Endothelial cell of umbilical vein (primary cell): Measurements from ENCODE around the gene AHNAK2. TPM values are rescaled to one million over a fixed set of nuclear protein-coding genes. Genes with fewer than 3 reads are reported as not detected.

Experiments
- BruUV-seq: library from RNA; stranded (reverse); fragments of 400-500 nt; replicated peaks from 2 replicates; lab custom pipeline; 2021; lab: Mats Ljungman, UMichigan
- CTCF ChIA-PET: fragments of 300-600, 350-600 bp; sonication (Branson Sonifier 250); formaldehyde crosslinking; loops from one replicate; lab custom pipeline; 2021; ENCODE audit warnings: antibody characterized with exemption, inconsistent platforms; lab: Charles Lee
- POLR2A ChIA-PET: fragments of 300-600, 350-600 bp; sonication (Branson Sonifier 250); formaldehyde crosslinking; loops from one replicate; lab custom pipeline; 2021; ENCODE audit warnings: antibody characterized with exemption, inconsistent platforms; lab: Charles Lee
- DNase-seq: peaks from one replicate; pipeline ENCODE4 v3.0.0-alpha.2; 2011; ENCODE audit warnings: low read depth, low spot score
- FAIRE-seq: peaks from 2 replicates; lab custom pipeline; 2011; peaks lifted over from hg19 to GRCh38; lab: Jason Lieb, UNC
- H2AFZ ChIP-seq: 2 replicates; pipeline ENCODE4 v1.6.0; 2012; ENCODE audit warnings: low read depth, low read length, control low read depth, inconsistent platforms
- H3K27ac ChIP-seq: 2 replicates; pipeline ENCODE4 v1.5.1; 2011; ENCODE audit warnings: low read depth, mild to moderate bottlenecking, control low read depth, low read length, moderate library complexity; ENCODE audit not compliant: insufficient read depth
- H3K27me3 ChIP-seq, 2 experiments: 2 replicates each; pipeline versions ENCODE4 v1.6.0 to v1.6.1; 2011; ENCODE audit warnings: low read length in 2 of 2, mixed read lengths in 1 of 2; ENCODE audit not compliant: control insufficient read depth in 2 of 2, insufficient read depth in 2 of 2
- H3K36me3 ChIP-seq, 2 experiments: 2 replicates in 1 of 2; 3 replicates in 1 of 2; pipeline ENCODE4 v1.5.1; 2011; ENCODE audit warnings: low read length in 2 of 2, mild to moderate bottlenecking in 1 of 2, moderate library complexity in 1 of 2; ENCODE audit not compliant: control insufficient read depth in 2 of 2, insufficient read depth in 2 of 2; ENCODE audit errors: extremely low read depth in 1 of 2
- H3K4me1 ChIP-seq: 3 replicates; pipeline ENCODE4 v1.5.1; 2011; ENCODE audit warnings: mild to moderate bottlenecking, low read length; ENCODE audit not compliant: control insufficient read depth, insufficient read depth; ENCODE audit errors: extremely low read depth
- H3K4me2 ChIP-seq: 2 replicates; pipeline ENCODE4 v1.6.1; 2011; ENCODE audit warnings: low read length, control low read depth, mixed read lengths; ENCODE audit not compliant: insufficient read depth
- H3K4me3 ChIP-seq, 3 experiments: fragments of 200-600 bp in 1 of 3; sonication (generic), shearing (Covaris generic) in 1 of 3; replicated peaks in 1 of 3; 2 replicates each; pipeline ENCODE4 v1.5.1; 2011 to 2016; ENCODE audit warnings: control low read depth in 3 of 3, low read length in 3 of 3, mild to moderate bottlenecking in 2 of 3, inconsistent platforms in 1 of 3, low read depth in 1 of 3, moderate library complexity in 1 of 3; ENCODE audit not compliant: insufficient read depth in 1 of 3
- H3K79me2 ChIP-seq: 2 replicates; pipeline ENCODE4 v1.6.0; 2012; ENCODE audit warnings: low read length, inconsistent platforms; ENCODE audit not compliant: control insufficient read depth, insufficient read depth
- H3K9ac ChIP-seq: replicated peaks from 2 replicates; pipeline ENCODE3; 2011; ENCODE audit warnings: low read length, control low read depth; ENCODE audit not compliant: insufficient read depth; ENCODE audit errors: extremely low read depth
- H3K9me1 ChIP-seq: replicated peaks from 3 replicates; pipeline ENCODE4 v1.6.0; 2011; ENCODE audit warnings: mild to moderate bottlenecking, low read length; ENCODE audit not compliant: control insufficient read depth, insufficient read depth; ENCODE audit errors: extremely low read depth
- H3K9me3 ChIP-seq: replicated peaks from 2 replicates; pipeline ENCODE4 v1.5.1; 2012; ENCODE audit warnings: low read length, inconsistent platforms; ENCODE audit not compliant: control insufficient read depth, insufficient read depth
- H4K20me1 ChIP-seq: replicated peaks from 2 replicates; pipeline ENCODE3; 2011; ENCODE audit warnings: mild to moderate bottlenecking, low read length; ENCODE audit not compliant: control insufficient read depth, insufficient read depth; ENCODE audit errors: extremely low read depth
- EZH2 ChIP-seq: IDR thresholded peaks from 2 replicates; pipeline ENCODE4 v1.6.1; 2012; ENCODE audit warnings: borderline replicate concordance, low read depth, mild to moderate bottlenecking, moderate library complexity, low read length, inconsistent platforms; ENCODE audit not compliant: severe bottlenecking
- FOS ChIP-seq: IDR thresholded peaks from 2 replicates; pipeline ENCODE4 v1.6.1; 2011; ENCODE audit warnings: mild to moderate bottlenecking, low read length, moderate library complexity, borderline replicate concordance; ENCODE audit not compliant: insufficient read depth
- GATA2 ChIP-seq: IDR thresholded peaks from 2 replicates; pipeline ENCODE4 v1.7.0; 2011; ENCODE audit warnings: low read depth, mild to moderate bottlenecking, moderate library complexity, mixed read lengths, low read length; ENCODE audit not compliant: insufficient read length, insufficient read depth
- JUN ChIP-seq: IDR thresholded peaks from 2 replicates; pipeline ENCODE4 v1.6.1; 2011; ENCODE audit warnings: borderline replicate concordance, low read depth; ENCODE audit not compliant: insufficient read length, insufficient read depth
- MYC ChIP-seq: IDR thresholded peaks from one replicate; pipeline ENCODE4 v1.6.1; 2011; ENCODE audit warnings: mild to moderate bottlenecking, low read depth, low read length
- POLR2A ChIP-seq: IDR thresholded peaks from 2 replicates; pipeline ENCODE4 v1.6.1; 2012; ENCODE audit warnings: low read depth, mild to moderate bottlenecking, control low read depth, low read length
- POLR2AphosphoS5 ChIP-seq: IDR thresholded peaks from 2 replicates; pipeline ENCODE4 v1.6.1; 2012; ENCODE audit warnings: low read depth, mild to moderate bottlenecking, control low read depth, low read length, moderate library complexity; ENCODE audit not compliant: insufficient read depth
- dilution Hi-C: fragments of 300-500 bp; cut with MboI; formaldehyde crosslinking; loops from one replicate; pipeline ENCODE4 v1.15.0; 2019; ENCODE audit warnings: low sequenced_read_pairs; ENCODE audit not compliant: extremely low pct_ligation_motif_present
- intact Hi-C: fragments of 100-400 bp; cut with micrococcal nuclease; formaldehyde crosslinking; loops from one replicate; pipeline ENCODE4 v1.10.0; 2022
- polyA plus RNA-seq, 4 experiments: library from polyadenylated mRNA; depleted of rRNA in 3 of 4; stranded (reverse) in 3 of 4; unstranded in 1 of 4; fragments of >200 nt; gene quantifications; 2 replicates each; pipeline versions ENCODE4 v1.2.1 to v1.2.3, GENCODE V29; 2011 to 2012; ENCODE audit warnings: missing spikeins in 1 of 4
- total RNA-seq: library from RNA; stranded (reverse); gene quantifications from 2 replicates; pipeline ENCODE4 v1.2.3, GENCODE V29; 2021
- TF ChIP-seq, protein P1 (sequence below): IDR thresholded peaks from 2 replicates; pipeline ENCODE4 v1.6.1; 2011; ENCODE audit not compliant: insufficient read depth, insufficient read length
- TF ChIP-seq, protein P2 (sequence below), 2 donors: IDR thresholded peaks; 1 replicate in 1 of 2; 2 replicates in 1 of 2; pipeline ENCODE4 v1.5.1; 2011; ENCODE audit warnings: low read length in 2 of 2, mild to moderate bottlenecking in 2 of 2, moderate library complexity in 2 of 2, control low read depth in 1 of 2, inconsistent platforms in 1 of 2, low read depth in 1 of 2; ENCODE audit not compliant: insufficient read depth in 1 of 2; ENCODE audit errors: extremely low read depth in 1 of 2

The AHNAK2 gene
- total and polyA plus RNA-seq, 2 donors (not counting 3 experiments of a cell fraction or from before 2014, with no cell fraction given), result 17.7 to 68.7 TPM

- Histone ChIP-seq H3K27ac (no peak overlapping the region), H3K9ac (no peak overlapping the region), H3K36me3 (peaks cover 5 to 42% of the 10 kb centered on the region in 2 experiments), H3K79me2 (peaks cover 5% of the 10 kb centered on the region), H3K4me2 (no peak overlapping the region), H3K4me1 (no peaks in the 10 kb centered on the region), H4K20me1 (no peaks in the 10 kb centered on the region), H2AFZ (no peak overlapping the region), H3K4me3 (no peak overlapping the region), H3K9me1 (no peaks in the 10 kb centered on the region), H3K9me3 (no peaks in the 10 kb centered on the region), H3K27me3 (no peaks in the 10 kb centered on the region)
- intact Hi-C loops, result no loop called here
- DNase-seq (no peak), FAIRE-seq (no peak)
- TF ChIP-seq, protein P1, sequence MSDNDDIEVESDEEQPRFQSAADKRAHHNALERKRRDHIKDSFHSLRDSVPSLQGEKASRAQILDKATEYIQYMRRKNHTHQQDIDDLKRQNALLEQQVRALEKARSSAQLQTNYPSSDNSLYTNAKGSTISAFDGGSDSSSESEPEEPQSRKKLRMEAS, result no peak
- TF ChIP-seq POLR2AphosphoS5, result no peak
- no peak for TF ChIP-seq GATA2
- no peak for TF ChIP-seq FOS
- TF ChIP-seq EZH2, result no peak
- TF ChIP-seq MYC, result no peak
- TF ChIP-seq, protein P2, sequence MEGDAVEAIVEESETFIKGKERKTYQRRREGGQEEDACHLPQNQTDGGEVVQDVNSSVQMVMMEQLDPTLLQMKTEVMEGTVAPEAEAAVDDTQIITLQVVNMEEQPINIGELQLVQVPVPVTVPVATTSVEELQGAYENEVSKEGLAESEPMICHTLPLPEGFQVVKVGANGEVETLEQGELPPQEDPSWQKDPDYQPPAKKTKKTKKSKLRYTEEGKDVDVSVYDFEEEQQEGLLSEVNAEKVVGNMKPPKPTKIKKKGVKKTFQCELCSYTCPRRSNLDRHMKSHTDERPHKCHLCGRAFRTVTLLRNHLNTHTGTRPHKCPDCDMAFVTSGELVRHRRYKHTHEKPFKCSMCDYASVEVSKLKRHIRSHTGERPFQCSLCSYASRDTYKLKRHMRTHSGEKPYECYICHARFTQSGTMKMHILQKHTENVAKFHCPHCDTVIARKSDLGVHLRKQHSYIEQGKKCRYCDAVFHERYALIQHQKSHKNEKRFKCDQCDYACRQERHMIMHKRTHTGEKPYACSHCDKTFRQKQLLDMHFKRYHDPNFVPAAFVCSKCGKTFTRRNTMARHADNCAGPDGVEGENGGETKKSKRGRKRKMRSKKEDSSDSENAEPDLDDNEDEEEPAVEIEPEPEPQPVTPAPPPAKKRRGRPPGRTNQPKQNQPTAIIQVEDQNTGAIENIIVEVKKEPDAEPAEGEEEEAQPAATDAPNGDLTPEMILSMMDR (IDR thresholded peaks at IDR 0.05; ENCODE audit: extremely low read depth in 1 of 2, insufficient read depth in 1 of 2, low read depth in 1 of 2, low read length in 2 of 2), result no peak
- TF ChIP-seq JUN, result no peak
- TF ChIP-seq POLR2A, result no peak
- ChIA-PET POLR2A (no interaction called here), CTCF (interaction anchor here (2.0 kb wide), 1 partner anchor 13 kb away, joined by 5 read pairs; no protein-coding TSS in a partner anchor)
- no TSS peak for BruUV-seq
- dilution Hi-C loops, result no loop called here
Measured at GRCh38 chr14:104956290-104956890, 21.8 kb downstream of the AHNAK2 start.
